Parathyroid adenoma (tissue), 2 donors: ENCODE data around the gene DCP2.

Source experiments
- H2AFZ ChIP-seq: fragments of 300-600 bp; sonication (generic); one replicate; pipeline ENCODE4 v1.7.0; 2017; ENCODE audit warnings: antibody characterized with exemption, mild to moderate bottlenecking
- H3K27ac ChIP-seq: fragments of 300-600 bp; sonication (generic); one replicate; pipeline ENCODE4 v1.7.0; 2017
- H3K27me3 ChIP-seq: fragments of 300-600 bp; sonication (generic); one replicate; pipeline ENCODE4 v1.7.0; 2017; ENCODE audit warnings: low read length; ENCODE audit not compliant: control insufficient read depth, insufficient read depth
- H3K36me3 ChIP-seq: fragments of 300-600 bp; sonication (generic); one replicate; pipeline ENCODE4 v1.7.0; 2017; ENCODE audit warnings: low read length; ENCODE audit not compliant: control insufficient read depth, insufficient read depth
- H3K4me1 ChIP-seq: fragments of 300-600 bp; sonication (generic); one replicate; pipeline ENCODE4 v1.7.0; 2017; ENCODE audit warnings: control low read depth
- H3K4me2 ChIP-seq: fragments of 300-600 bp; sonication (generic); one replicate; pipeline ENCODE4 v1.7.0; 2017; ENCODE audit warnings: low read length
- H3K4me3 ChIP-seq: fragments of 300-600 bp; sonication (generic); one replicate; pipeline ENCODE4 v1.7.0; 2017; ENCODE audit warnings: low read depth, low read length
- H3K79me2 ChIP-seq: fragments of 300-600 bp; sonication (generic); one replicate; pipeline ENCODE4 v1.7.0; 2017; ENCODE audit warnings: control low read depth
- H3K9ac ChIP-seq: fragments of 300-600 bp; sonication (generic); one replicate; pipeline ENCODE4 v1.7.0; 2017; ENCODE audit warnings: mild to moderate bottlenecking
- H3K9me3 ChIP-seq: fragments of 300-600 bp; sonication (generic); one replicate; pipeline ENCODE4 v1.7.0; 2017; ENCODE audit warnings: low read length; ENCODE audit not compliant: control insufficient read depth
- TF ChIP-seq, protein P1 (sequence below): fragments of 300-600 bp; sonication (generic); IDR thresholded peaks from one replicate; pipeline ENCODE4 v1.7.0; 2017; ENCODE audit warnings: antibody characterized with exemption, mild to moderate bottlenecking
- donor health status: primary hyperparathyroidism.

DCP2 gene

DNA sequence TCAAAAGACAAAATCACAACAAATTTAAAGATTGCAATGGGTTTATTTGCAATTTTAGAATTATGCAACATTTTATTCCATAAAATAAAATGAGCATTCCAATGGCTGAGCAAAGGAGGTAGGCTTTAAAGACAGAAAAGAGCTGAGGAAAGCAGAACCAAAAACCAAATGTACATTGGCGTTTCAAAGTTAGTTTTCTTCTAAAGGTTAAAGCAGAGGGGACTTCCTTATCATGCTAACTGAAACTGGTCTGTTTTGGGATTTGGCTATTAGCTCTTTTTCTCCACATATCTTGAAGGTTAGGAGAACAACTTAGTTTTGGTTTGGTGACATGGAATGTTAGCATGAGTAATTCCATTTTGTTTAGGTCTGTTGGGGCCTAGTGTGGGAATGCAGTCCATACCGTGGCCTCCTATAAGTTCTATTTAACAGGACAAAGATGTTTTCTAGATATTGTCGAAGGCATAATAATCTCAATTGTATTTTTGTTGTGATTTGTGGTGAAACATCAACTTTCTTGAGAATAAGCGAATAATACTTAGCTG, 20.3 kb downstream of the DCP2 start:
- H3K4me1 ChIP-seq: no peaks in the 10 kb centered on the region
- TF ChIP-seq, protein P1, sequence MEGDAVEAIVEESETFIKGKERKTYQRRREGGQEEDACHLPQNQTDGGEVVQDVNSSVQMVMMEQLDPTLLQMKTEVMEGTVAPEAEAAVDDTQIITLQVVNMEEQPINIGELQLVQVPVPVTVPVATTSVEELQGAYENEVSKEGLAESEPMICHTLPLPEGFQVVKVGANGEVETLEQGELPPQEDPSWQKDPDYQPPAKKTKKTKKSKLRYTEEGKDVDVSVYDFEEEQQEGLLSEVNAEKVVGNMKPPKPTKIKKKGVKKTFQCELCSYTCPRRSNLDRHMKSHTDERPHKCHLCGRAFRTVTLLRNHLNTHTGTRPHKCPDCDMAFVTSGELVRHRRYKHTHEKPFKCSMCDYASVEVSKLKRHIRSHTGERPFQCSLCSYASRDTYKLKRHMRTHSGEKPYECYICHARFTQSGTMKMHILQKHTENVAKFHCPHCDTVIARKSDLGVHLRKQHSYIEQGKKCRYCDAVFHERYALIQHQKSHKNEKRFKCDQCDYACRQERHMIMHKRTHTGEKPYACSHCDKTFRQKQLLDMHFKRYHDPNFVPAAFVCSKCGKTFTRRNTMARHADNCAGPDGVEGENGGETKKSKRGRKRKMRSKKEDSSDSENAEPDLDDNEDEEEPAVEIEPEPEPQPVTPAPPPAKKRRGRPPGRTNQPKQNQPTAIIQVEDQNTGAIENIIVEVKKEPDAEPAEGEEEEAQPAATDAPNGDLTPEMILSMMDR: no peak
- no peak overlapping the region for H3K9ac ChIP-seq
- no peaks in the 10 kb centered on the region for H3K36me3 ChIP-seq
- H3K4me2 ChIP-seq: no peak overlapping the region
- H3K27me3 ChIP-seq: no peaks in the 10 kb centered on the region
- H3K79me2 ChIP-seq: peaks cover 12% of the 10 kb centered on the region
- H3K27ac ChIP-seq: no peak overlapping the region
- no peaks in the 10 kb centered on the region for H3K9me3 ChIP-seq
- no peak overlapping the region for H3K4me3 ChIP-seq
- no peak overlapping the region for H2AFZ ChIP-seq

DNA sequence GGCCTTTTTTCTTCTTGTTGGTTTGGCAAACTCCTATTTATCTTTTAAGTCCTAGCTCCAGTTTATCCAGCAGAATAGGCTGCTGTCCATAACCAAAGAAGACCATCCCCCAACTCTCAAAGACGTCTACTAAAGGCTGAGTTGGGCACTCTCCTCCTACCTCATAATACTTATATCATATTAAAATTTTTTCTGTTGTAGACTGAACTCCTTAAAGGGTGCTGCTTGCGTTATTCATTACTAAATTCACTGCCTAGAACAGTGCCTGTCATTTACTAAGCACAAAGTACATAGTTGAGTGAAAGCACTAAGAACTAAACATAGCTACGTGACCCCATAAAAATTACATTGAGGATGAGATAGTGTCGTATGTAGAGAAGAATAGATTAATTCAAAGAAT, 21.7 kb downstream of the DCP2 start:
- Histone ChIP-seq H3K4me3 (no peak overlapping the region), H3K4me2 (no peak overlapping the region), H3K4me1 (peaks cover 4% of the 10 kb centered on the region), H2AFZ (no peak overlapping the region), H3K27ac (no peak overlapping the region), H3K79me2 (peaks cover 12% of the 10 kb centered on the region), H3K9ac (no peak overlapping the region), H3K27me3 (no peaks in the 10 kb centered on the region), H3K9me3 (no peaks in the 10 kb centered on the region), H3K36me3 (no peaks in the 10 kb centered on the region)
- TF ChIP-seq, protein P1: no peak

DNA sequence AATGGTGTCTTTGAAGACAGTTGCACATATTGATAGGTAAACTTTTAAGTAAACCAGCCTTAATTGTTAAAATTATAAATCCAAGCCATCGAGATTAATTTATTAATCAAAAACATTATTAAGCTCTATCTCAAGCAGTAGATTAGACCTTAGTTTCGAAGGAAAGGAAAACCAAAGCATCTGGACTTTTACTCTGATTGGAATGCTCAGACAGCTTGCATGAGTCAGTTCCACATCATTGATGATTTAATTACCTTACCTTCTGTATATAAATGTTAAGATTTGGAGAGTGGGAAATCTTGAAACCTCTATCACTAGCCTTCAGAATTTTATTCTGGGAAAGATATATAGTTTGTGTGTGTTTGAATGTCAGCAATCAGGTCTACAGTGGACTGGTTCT, 23.9 kb downstream of the DCP2 start:
- Histone ChIP-seq H2AFZ (no peak overlapping the region), H3K27me3 (no peaks in the 10 kb centered on the region), H3K27ac (no peak overlapping the region), H3K4me2 (no peak overlapping the region), H3K9ac (no peak overlapping the region), H3K79me2 (peaks cover 15% of the 10 kb centered on the region), H3K36me3 (no peaks in the 10 kb centered on the region), H3K9me3 (no peaks in the 10 kb centered on the region), H3K4me3 (no peak overlapping the region), H3K4me1 (peaks cover 4% of the 10 kb centered on the region)
- TF ChIP-seq, protein P1: no peak

DNA sequence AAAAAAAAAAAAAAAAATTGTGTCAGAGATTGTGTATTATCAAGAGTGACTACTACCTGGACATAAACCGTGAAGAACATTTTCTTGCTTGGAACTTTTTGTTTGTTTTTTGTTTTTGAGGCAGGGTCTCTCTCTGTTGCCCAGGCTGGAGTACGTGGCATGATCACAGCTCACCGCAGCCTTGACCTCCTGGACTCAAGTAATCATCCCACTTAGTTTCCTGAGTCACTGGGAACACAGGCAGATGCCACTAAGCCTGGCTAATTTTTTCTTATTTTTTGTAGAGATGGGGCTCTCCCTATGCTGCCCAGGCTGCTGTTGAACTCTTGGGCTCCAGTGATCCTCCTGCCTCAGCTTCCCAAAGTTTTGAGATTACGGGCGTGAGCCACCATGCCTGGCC, 25.8 kb downstream of the DCP2 start:
- no peaks in the 10 kb centered on the region for H3K9me3 ChIP-seq
- no peak overlapping the region for H3K4me3 ChIP-seq
- TF ChIP-seq, protein P1: no peak
- H2AFZ ChIP-seq: no peak overlapping the region
- no peak overlapping the region for H3K4me2 ChIP-seq
- peaks cover 14% of the 10 kb centered on the region for H3K79me2 ChIP-seq
- H3K4me1 ChIP-seq: peaks cover 4% of the 10 kb centered on the region
- H3K27me3 ChIP-seq: no peaks in the 10 kb centered on the region
- no peak overlapping the region for H3K27ac ChIP-seq
- H3K9ac ChIP-seq: no peak overlapping the region
- no peaks in the 10 kb centered on the region for H3K36me3 ChIP-seq

DNA sequence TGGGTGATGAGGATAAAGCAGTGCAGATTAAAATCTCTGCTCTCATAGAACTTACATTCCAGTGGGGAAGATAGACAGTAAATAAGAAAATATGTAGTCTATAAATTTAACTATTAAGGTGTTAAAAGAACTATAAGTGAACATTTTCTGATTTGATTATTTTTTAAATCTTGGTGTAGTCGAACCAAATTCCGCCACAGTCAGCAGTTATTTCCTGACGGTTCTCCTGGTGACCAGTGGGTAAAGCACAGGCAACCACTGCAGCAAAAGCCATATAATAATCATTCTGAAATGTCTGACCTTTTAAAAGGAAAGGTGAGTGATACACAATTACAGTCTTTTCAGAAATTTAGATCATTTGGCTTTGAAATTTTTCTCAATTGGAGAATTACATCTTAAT, 27.2 kb downstream of the DCP2 start:
- no peaks in the 10 kb centered on the region for H3K36me3 ChIP-seq

More for the DNA sequence above, 27.2 kb downstream of the DCP2 start:
- TF ChIP-seq, protein P1: no peak
- H3K27me3 ChIP-seq: no peaks in the 10 kb centered on the region
- no peak overlapping the region for H3K9ac ChIP-seq
- H3K9me3 ChIP-seq: no peaks in the 10 kb centered on the region
- no peak overlapping the region for H3K4me2 ChIP-seq
- no peak overlapping the region for H3K27ac ChIP-seq
- peaks cover 4% of the 10 kb centered on the region for H3K4me1 ChIP-seq
- no peak overlapping the region for H3K4me3 ChIP-seq
- no peak overlapping the region for H2AFZ ChIP-seq
- peaks cover 8% of the 10 kb centered on the region for H3K79me2 ChIP-seq
